Smooth muscle cell (in vitro differentiated cells): ENCODE measurements around the gene ARL13B. TPM values are rescaled to one million over a fixed set of nuclear protein-coding genes. Genes with fewer than 3 reads are reported as not detected.
A peak's percentile ranks its signal among the peaks of the same experiment; 100 is the strongest.

Experiments
- DNase-seq: peaks from one replicate; lab custom pipeline; 2025; ENCODE audit not compliant: unreplicated experiment; lab: John Stamatoyannopoulos, UW
- H2AFZ ChIP-seq: fragments of 200-600 bp; sonication (generic); 2 replicates; pipeline ENCODE4 v1.6.0; 2016; ENCODE audit warnings: antibody characterized with exemption, low read depth, mild to moderate bottlenecking
- H3F3A ChIP-seq: fragments of 200-600 bp; sonication (generic); 2 replicates; pipeline ENCODE4 v1.6.0; 2017; ENCODE audit warnings: antibody characterized with exemption, low read depth
- H3K27ac ChIP-seq: fragments of 200-600 bp; sonication (generic); 2 replicates; pipeline ENCODE4 v1.5.1; 2016; ENCODE audit warnings: low read depth, mild to moderate bottlenecking
- H3K27me3 ChIP-seq: fragments of 200-600 bp; sonication (generic); 2 replicates; pipeline ENCODE4 v1.6.1; 2016; ENCODE audit warnings: low read depth, mild to moderate bottlenecking
- H3K36me3 ChIP-seq: fragments of 200-600 bp; sonication (generic); 2 replicates; pipeline ENCODE4 v1.5.1; 2016; ENCODE audit warnings: low read depth
- H3K4me1 ChIP-seq: fragments of 200-600 bp; sonication (generic); 2 replicates; pipeline ENCODE4 v1.5.1; 2016; ENCODE audit warnings: low read depth
- H3K4me2 ChIP-seq: fragments of 200-600 bp; sonication (generic); 2 replicates; pipeline ENCODE4 v1.6.0; 2016; ENCODE audit warnings: mild to moderate bottlenecking
- H3K4me3 ChIP-seq: fragments of 200-600 bp; sonication (generic); 2 replicates; pipeline ENCODE4 v1.5.1; 2016; ENCODE audit warnings: mild to moderate bottlenecking
- H3K79me2 ChIP-seq: fragments of 200-600 bp; sonication (generic); 2 replicates; pipeline ENCODE4 v1.6.0; 2016; ENCODE audit warnings: low read depth, mild to moderate bottlenecking
- H3K9ac ChIP-seq: fragments of 200-600 bp; sonication (generic); 2 replicates; pipeline ENCODE4 v1.6.0; 2016; ENCODE audit warnings: low read depth
- H3K9me3 ChIP-seq: fragments of 200-600 bp; sonication (generic); replicated peaks from 2 replicates; pipeline ENCODE4 v1.5.1; 2016; ENCODE audit warnings: low read depth
- H4K20me1 ChIP-seq: fragments of 200-600 bp; sonication (generic); 2 replicates; pipeline ENCODE4 v1.6.0; 2016; ENCODE audit warnings: low read depth
- WGBS: methylation state at CpG from one replicate; pipeline ENCODE4 v1.1.7; 2016; ENCODE audit warnings: low lambda C conversion rate; 5-methylcytosine and 5-hydroxymethylcytosine counted together
- polyA plus RNA-seq: library from polyadenylated mRNA; unstranded; fragments of >200 nt; fragmentation: Nextera tagmentation; extraction: Ambion mirVana; gene quantifications from 2 replicates; pipeline ENCODE4 v1.2.1, GENCODE V29; 2016
- small RNA-seq: library from RNA; depleted of rRNA; stranded (forward); fragments of <200 nt; gene quantifications from one replicate; pipeline ENCODE3, GENCODE V24; 2014
- total RNA-seq: library from RNA; depleted of rRNA; stranded (reverse); fragments of >200 nt; gene quantifications from 2 replicates; pipeline ENCODE4 v1.2.3, GENCODE V29; 2014
- TF ChIP-seq, protein P1 (sequence below): fragments of 200-600 bp; sonication (generic); IDR thresholded peaks from 2 replicates; pipeline ENCODE4 v1.5.1; 2017; ENCODE audit warnings: borderline replicate concordance, mild to moderate bottlenecking, antibody characterized with exemption; ENCODE audit not compliant: insufficient read depth, poor library complexity, severe bottlenecking

ARL13B gene
- total and polyA plus RNA-seq, 2 experiments from 2014 or later = 8.6 to 14.0 TPM

GRCh38 chr3:94099311-94099710, 119.4 kb downstream of the ARL13B start:
- H3K4me1 ChIP-seq = no peaks in the 10 kb centered on the region
- no peaks in the 10 kb centered on the region for H3K36me3 ChIP-seq
- WGBS = 93% methylated on average over 1 of the region's 1 CpG
- H3K79me2 ChIP-seq = no peaks in the 10 kb centered on the region
- no peak overlapping the region for H2AFZ ChIP-seq
- H3K27me3 ChIP-seq = no peaks in the 10 kb centered on the region
- no peaks in the 10 kb centered on the region for H3K9me3 ChIP-seq
- TF ChIP-seq, protein P1, sequence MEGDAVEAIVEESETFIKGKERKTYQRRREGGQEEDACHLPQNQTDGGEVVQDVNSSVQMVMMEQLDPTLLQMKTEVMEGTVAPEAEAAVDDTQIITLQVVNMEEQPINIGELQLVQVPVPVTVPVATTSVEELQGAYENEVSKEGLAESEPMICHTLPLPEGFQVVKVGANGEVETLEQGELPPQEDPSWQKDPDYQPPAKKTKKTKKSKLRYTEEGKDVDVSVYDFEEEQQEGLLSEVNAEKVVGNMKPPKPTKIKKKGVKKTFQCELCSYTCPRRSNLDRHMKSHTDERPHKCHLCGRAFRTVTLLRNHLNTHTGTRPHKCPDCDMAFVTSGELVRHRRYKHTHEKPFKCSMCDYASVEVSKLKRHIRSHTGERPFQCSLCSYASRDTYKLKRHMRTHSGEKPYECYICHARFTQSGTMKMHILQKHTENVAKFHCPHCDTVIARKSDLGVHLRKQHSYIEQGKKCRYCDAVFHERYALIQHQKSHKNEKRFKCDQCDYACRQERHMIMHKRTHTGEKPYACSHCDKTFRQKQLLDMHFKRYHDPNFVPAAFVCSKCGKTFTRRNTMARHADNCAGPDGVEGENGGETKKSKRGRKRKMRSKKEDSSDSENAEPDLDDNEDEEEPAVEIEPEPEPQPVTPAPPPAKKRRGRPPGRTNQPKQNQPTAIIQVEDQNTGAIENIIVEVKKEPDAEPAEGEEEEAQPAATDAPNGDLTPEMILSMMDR = no peak
- H3F3A ChIP-seq = no peaks in the 10 kb centered on the region
- no peak overlapping the region for H3K9ac ChIP-seq
- DNase-seq = no peak
- H3K4me3 ChIP-seq = no peak overlapping the region
- no peak overlapping the region for H3K4me2 ChIP-seq
- no peaks in the 10 kb centered on the region for H4K20me1 ChIP-seq
- no peak overlapping the region for H3K27ac ChIP-seq

GRCh38 chr3:94101860-94102259, 121.9 kb downstream of the ARL13B start:
- no peak overlapping the region for H3K9ac ChIP-seq
- H3K27me3 ChIP-seq = no peaks in the 10 kb centered on the region
- H3K36me3 ChIP-seq = no peaks in the 10 kb centered on the region
- no peaks in the 10 kb centered on the region for H4K20me1 ChIP-seq
- TF ChIP-seq, protein P1 = peak; percentile 12
- H3K79me2 ChIP-seq = no peaks in the 10 kb centered on the region
- no peak overlapping the region for H3K27ac ChIP-seq
- no peaks in the 10 kb centered on the region for H3K4me1 ChIP-seq
- H3K9me3 ChIP-seq = no peaks in the 10 kb centered on the region
- 77% methylated on average over 4 of the region's 4 CpGs for WGBS
- no peak for DNase-seq
- H3K4me2 ChIP-seq = no peak overlapping the region
- no peak overlapping the region for H3K4me3 ChIP-seq
- no peak overlapping the region for H2AFZ ChIP-seq
- H3F3A ChIP-seq = no peaks in the 10 kb centered on the region

Small RNAs within 50 kb of the gene (small RNA-seq; reads per million reads assigned to genes)
- gene RF00019 = not detected
- not detected for gene RNU6-511P

Other genes with a start within 250 kb of the ARL13B start
- gene PROS1, start 6.3 kb upstream of the ARL13B start, total RNA-seq = 16.8 and 24.0 TPM in 2 replicates
- gene PROS1, start 6.3 kb upstream of the ARL13B start, polyA plus RNA-seq = 8.7 and 10.1 TPM in 2 replicates
- 0.94 TPM in 1 of 2 replicates, not detected in the other for gene STX19, start 48.4 kb downstream of the ARL13B start, total RNA-seq
- 0.23 TPM in 1 of 2 replicates, not detected in the other for gene STX19, start 48.4 kb downstream of the ARL13B start, polyA plus RNA-seq
- gene DHFR2, start 82.8 kb downstream of the ARL13B start, total RNA-seq = 2.8 and 14.5 TPM in 2 replicates
- gene DHFR2, start 82.8 kb downstream of the ARL13B start, polyA plus RNA-seq = 1.7 and 3.0 TPM in 2 replicates
- gene NSUN3, start 82.9 kb downstream of the ARL13B start, total RNA-seq = 8.3 TPM in 2 replicates
- 5.3 and 7.3 TPM in 2 replicates for gene NSUN3, start 82.9 kb downstream of the ARL13B start, polyA plus RNA-seq